Endothelial cell of umbilical vein (primary cell): ENCODE results near the gene TXNDC15. TPM values are rescaled to one million over a fixed set of nuclear protein-coding genes. Genes with fewer than 3 reads are reported as not detected.

ENCODE experiments used
- BruUV-seq: library from RNA; stranded (reverse); fragments of 400-500 nt; replicated peaks from 2 replicates; lab custom pipeline; 2021; lab: Mats Ljungman, UMichigan
- CTCF ChIA-PET: fragments of 300-600, 350-600 bp; sonication (Branson Sonifier 250); formaldehyde crosslinking; loops from one replicate; lab custom pipeline; 2021; ENCODE audit warnings: antibody characterized with exemption, inconsistent platforms; lab: Charles Lee
- POLR2A ChIA-PET: fragments of 300-600, 350-600 bp; sonication (Branson Sonifier 250); formaldehyde crosslinking; loops from one replicate; lab custom pipeline; 2021; ENCODE audit warnings: antibody characterized with exemption, inconsistent platforms; lab: Charles Lee
- DNase-seq: peaks from one replicate; pipeline ENCODE4 v3.0.0-alpha.2; 2011; ENCODE audit warnings: low read depth, low spot score
- FAIRE-seq: peaks from 2 replicates; lab custom pipeline; 2011; peaks lifted over from hg19 to GRCh38; lab: Jason Lieb, UNC
- H2AFZ ChIP-seq: 2 replicates; pipeline ENCODE4 v1.6.0; 2012; ENCODE audit warnings: low read depth, low read length, control low read depth, inconsistent platforms
- H3K27ac ChIP-seq: 2 replicates; pipeline ENCODE4 v1.5.1; 2011; ENCODE audit warnings: low read depth, mild to moderate bottlenecking, control low read depth, low read length, moderate library complexity; ENCODE audit not compliant: insufficient read depth
- H3K27me3 ChIP-seq, 2 experiments: 2 replicates each; pipeline versions ENCODE4 v1.6.0 to v1.6.1; 2011; ENCODE audit warnings: low read length in 2 of 2, mixed read lengths in 1 of 2; ENCODE audit not compliant: control insufficient read depth in 2 of 2, insufficient read depth in 2 of 2
- H3K36me3 ChIP-seq, 2 experiments: 2 replicates in 1 of 2; 3 replicates in 1 of 2; pipeline ENCODE4 v1.5.1; 2011; ENCODE audit warnings: low read length in 2 of 2, mild to moderate bottlenecking in 1 of 2, moderate library complexity in 1 of 2; ENCODE audit not compliant: control insufficient read depth in 2 of 2, insufficient read depth in 2 of 2; ENCODE audit errors: extremely low read depth in 1 of 2
- H3K4me1 ChIP-seq: 3 replicates; pipeline ENCODE4 v1.5.1; 2011; ENCODE audit warnings: mild to moderate bottlenecking, low read length; ENCODE audit not compliant: control insufficient read depth, insufficient read depth; ENCODE audit errors: extremely low read depth
- H3K4me2 ChIP-seq: 2 replicates; pipeline ENCODE4 v1.6.1; 2011; ENCODE audit warnings: low read length, control low read depth, mixed read lengths; ENCODE audit not compliant: insufficient read depth
- H3K4me3 ChIP-seq, 3 experiments: fragments of 200-600 bp in 1 of 3; sonication (generic), shearing (Covaris generic) in 1 of 3; replicated peaks in 1 of 3; 2 replicates each; pipeline ENCODE4 v1.5.1; 2011 to 2016; ENCODE audit warnings: control low read depth in 3 of 3, low read length in 3 of 3, mild to moderate bottlenecking in 2 of 3, inconsistent platforms in 1 of 3, low read depth in 1 of 3, moderate library complexity in 1 of 3; ENCODE audit not compliant: insufficient read depth in 1 of 3
- H3K79me2 ChIP-seq: 2 replicates; pipeline ENCODE4 v1.6.0; 2012; ENCODE audit warnings: low read length, inconsistent platforms; ENCODE audit not compliant: control insufficient read depth, insufficient read depth
- H3K9ac ChIP-seq: replicated peaks from 2 replicates; pipeline ENCODE3; 2011; ENCODE audit warnings: low read length, control low read depth; ENCODE audit not compliant: insufficient read depth; ENCODE audit errors: extremely low read depth
- H3K9me1 ChIP-seq: replicated peaks from 3 replicates; pipeline ENCODE4 v1.6.0; 2011; ENCODE audit warnings: mild to moderate bottlenecking, low read length; ENCODE audit not compliant: control insufficient read depth, insufficient read depth; ENCODE audit errors: extremely low read depth
- H3K9me3 ChIP-seq: replicated peaks from 2 replicates; pipeline ENCODE4 v1.5.1; 2012; ENCODE audit warnings: low read length, inconsistent platforms; ENCODE audit not compliant: control insufficient read depth, insufficient read depth
- H4K20me1 ChIP-seq: replicated peaks from 2 replicates; pipeline ENCODE3; 2011; ENCODE audit warnings: mild to moderate bottlenecking, low read length; ENCODE audit not compliant: control insufficient read depth, insufficient read depth; ENCODE audit errors: extremely low read depth
- EZH2 ChIP-seq: IDR thresholded peaks from 2 replicates; pipeline ENCODE4 v1.6.1; 2012; ENCODE audit warnings: borderline replicate concordance, low read depth, mild to moderate bottlenecking, moderate library complexity, low read length, inconsistent platforms; ENCODE audit not compliant: severe bottlenecking
- FOS ChIP-seq: IDR thresholded peaks from 2 replicates; pipeline ENCODE4 v1.6.1; 2011; ENCODE audit warnings: mild to moderate bottlenecking, low read length, moderate library complexity, borderline replicate concordance; ENCODE audit not compliant: insufficient read depth
- GATA2 ChIP-seq: IDR thresholded peaks from 2 replicates; pipeline ENCODE4 v1.7.0; 2011; ENCODE audit warnings: low read depth, mild to moderate bottlenecking, moderate library complexity, mixed read lengths, low read length; ENCODE audit not compliant: insufficient read length, insufficient read depth
- JUN ChIP-seq: IDR thresholded peaks from 2 replicates; pipeline ENCODE4 v1.6.1; 2011; ENCODE audit warnings: borderline replicate concordance, low read depth; ENCODE audit not compliant: insufficient read length, insufficient read depth
- MYC ChIP-seq: IDR thresholded peaks from one replicate; pipeline ENCODE4 v1.6.1; 2011; ENCODE audit warnings: mild to moderate bottlenecking, low read depth, low read length
- POLR2A ChIP-seq: IDR thresholded peaks from 2 replicates; pipeline ENCODE4 v1.6.1; 2012; ENCODE audit warnings: low read depth, mild to moderate bottlenecking, control low read depth, low read length
- POLR2AphosphoS5 ChIP-seq: IDR thresholded peaks from 2 replicates; pipeline ENCODE4 v1.6.1; 2012; ENCODE audit warnings: low read depth, mild to moderate bottlenecking, control low read depth, low read length, moderate library complexity; ENCODE audit not compliant: insufficient read depth
- dilution Hi-C: fragments of 300-500 bp; cut with MboI; formaldehyde crosslinking; loops from one replicate; pipeline ENCODE4 v1.15.0; 2019; ENCODE audit warnings: low sequenced_read_pairs; ENCODE audit not compliant: extremely low pct_ligation_motif_present
- intact Hi-C: fragments of 100-400 bp; cut with micrococcal nuclease; formaldehyde crosslinking; loops from one replicate; pipeline ENCODE4 v1.10.0; 2022
- polyA plus RNA-seq, 4 experiments: library from polyadenylated mRNA; depleted of rRNA in 3 of 4; stranded (reverse) in 3 of 4; unstranded in 1 of 4; fragments of >200 nt; gene quantifications; 2 replicates each; pipeline versions ENCODE4 v1.2.1 to v1.2.3, GENCODE V29; 2011 to 2012; ENCODE audit warnings: missing spikeins in 1 of 4
- total RNA-seq: library from RNA; stranded (reverse); gene quantifications from 2 replicates; pipeline ENCODE4 v1.2.3, GENCODE V29; 2021
- TF ChIP-seq, protein P1 (sequence below), 2 donors: IDR thresholded peaks; 1 replicate in 1 of 2; 2 replicates in 1 of 2; pipeline ENCODE4 v1.5.1; 2011; ENCODE audit warnings: low read length in 2 of 2, mild to moderate bottlenecking in 2 of 2, moderate library complexity in 2 of 2, control low read depth in 1 of 2, inconsistent platforms in 1 of 2, low read depth in 1 of 2; ENCODE audit not compliant: insufficient read depth in 1 of 2; ENCODE audit errors: extremely low read depth in 1 of 2
- TF ChIP-seq, protein P2 (sequence below): IDR thresholded peaks from 2 replicates; pipeline ENCODE4 v1.6.1; 2011; ENCODE audit not compliant: insufficient read depth, insufficient read length

TXNDC15 gene
- total and polyA plus RNA-seq, 2 donors (not counting 3 experiments of a cell fraction or from before 2014, with no cell fraction given), result 57.2 to 68.6 TPM

DNA sequence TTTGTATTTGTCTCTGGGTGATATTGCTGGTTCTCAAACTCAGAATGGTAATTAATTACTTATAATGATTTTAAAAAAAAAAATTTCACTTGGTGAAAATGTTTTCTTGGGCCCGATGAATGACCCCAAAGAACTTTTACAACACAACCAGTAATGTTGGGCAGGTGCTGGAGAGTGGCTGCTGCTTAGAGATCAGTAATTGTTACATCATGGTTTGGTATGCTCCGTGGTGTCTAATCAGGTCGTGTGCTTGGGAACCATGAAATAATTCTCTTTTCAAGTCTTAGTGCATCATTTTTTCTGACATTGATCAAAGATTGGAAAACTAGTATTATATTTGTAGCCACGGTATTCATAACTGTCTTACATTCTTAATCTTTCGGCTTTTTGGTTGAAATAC, 60.0 kb downstream of the TXNDC15 start:
- no peaks in the 10 kb centered on the region for H3K79me2 ChIP-seq
- no TSS peak for BruUV-seq
- CTCF ChIA-PET, result no interaction called here
- H3K4me3 ChIP-seq, result no peak overlapping the region
- TF ChIP-seq POLR2AphosphoS5 (no peak), POLR2A (no peak), FOS (no peak), JUN (no peak), EZH2 (no peak), GATA2 (no peak), MYC (no peak)
- TF ChIP-seq, protein P1, sequence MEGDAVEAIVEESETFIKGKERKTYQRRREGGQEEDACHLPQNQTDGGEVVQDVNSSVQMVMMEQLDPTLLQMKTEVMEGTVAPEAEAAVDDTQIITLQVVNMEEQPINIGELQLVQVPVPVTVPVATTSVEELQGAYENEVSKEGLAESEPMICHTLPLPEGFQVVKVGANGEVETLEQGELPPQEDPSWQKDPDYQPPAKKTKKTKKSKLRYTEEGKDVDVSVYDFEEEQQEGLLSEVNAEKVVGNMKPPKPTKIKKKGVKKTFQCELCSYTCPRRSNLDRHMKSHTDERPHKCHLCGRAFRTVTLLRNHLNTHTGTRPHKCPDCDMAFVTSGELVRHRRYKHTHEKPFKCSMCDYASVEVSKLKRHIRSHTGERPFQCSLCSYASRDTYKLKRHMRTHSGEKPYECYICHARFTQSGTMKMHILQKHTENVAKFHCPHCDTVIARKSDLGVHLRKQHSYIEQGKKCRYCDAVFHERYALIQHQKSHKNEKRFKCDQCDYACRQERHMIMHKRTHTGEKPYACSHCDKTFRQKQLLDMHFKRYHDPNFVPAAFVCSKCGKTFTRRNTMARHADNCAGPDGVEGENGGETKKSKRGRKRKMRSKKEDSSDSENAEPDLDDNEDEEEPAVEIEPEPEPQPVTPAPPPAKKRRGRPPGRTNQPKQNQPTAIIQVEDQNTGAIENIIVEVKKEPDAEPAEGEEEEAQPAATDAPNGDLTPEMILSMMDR (IDR thresholded peaks at IDR 0.05; ENCODE audit: extremely low read depth in 1 of 2, insufficient read depth in 1 of 2, low read depth in 1 of 2, low read length in 2 of 2), result no peak
- TF ChIP-seq, protein P2, sequence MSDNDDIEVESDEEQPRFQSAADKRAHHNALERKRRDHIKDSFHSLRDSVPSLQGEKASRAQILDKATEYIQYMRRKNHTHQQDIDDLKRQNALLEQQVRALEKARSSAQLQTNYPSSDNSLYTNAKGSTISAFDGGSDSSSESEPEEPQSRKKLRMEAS, result no peak
- H2AFZ ChIP-seq, result no peak overlapping the region
- H3K27me3 ChIP-seq, result no peaks in the 10 kb centered on the region
- no peak overlapping the region for H3K4me2 ChIP-seq
- no peak for FAIRE-seq
- H3K9me3 ChIP-seq, result no peaks in the 10 kb centered on the region
- no peak for DNase-seq
- POLR2A ChIA-PET, result no interaction called here
- H3K9ac ChIP-seq, result no peak overlapping the region
- no peaks in the 10 kb centered on the region for H4K20me1 ChIP-seq
- intact Hi-C loops, result no loop called here
- no peak overlapping the region for H3K27ac ChIP-seq
- no peaks in the 10 kb centered on the region for H3K4me1 ChIP-seq
- dilution Hi-C loops, result no loop called here
- H3K9me1 ChIP-seq, result no peaks in the 10 kb centered on the region
- peaks cover 0 to 3% of the 10 kb centered on the region in 2 experiments for H3K36me3 ChIP-seq
